ENCODE measurements around the gene PUM2.

- TF ChIP-seq CTCF (conservative IDR thresholded peaks at IDR 0.05 in 1 of 2, IDR thresholded peaks at IDR 0.05 in 1 of 2; ENCODE audit: extremely low read depth in 1 of 2, insufficient read depth in 1 of 2, low read depth in 1 of 2, low read length in 2 of 2) (no peak), EZH2 (IDR thresholded peaks at IDR 0.05; ENCODE audit: borderline replicate concordance, low read length) (no peak)
Measured at GRCh38 chr2:20291846-20292408, 58.7 kb downstream of the PUM2 start.
